Ramos (cell line): Measurements from ENCODE around the gene TAS2R9.
"Not testable (repeated sequence)": the region's sequence is repeated elsewhere in the genome, so short reads cannot be mapped to it uniquely, and the experiment has no call there.

Experiments
- in situ Hi-C: fragments of 300-500 bp; cut with MboI; formaldehyde crosslinking; loops from one replicate; pipeline ENCODE4 v1.14.3; 2022; ENCODE audit warnings: low sequenced_read_pairs; ENCODE audit not compliant: unreplicated experiment

TAS2R9 gene

GRCh38 chr12:10810068-10810467, at the start of gene TAS2R9:
Gene TAS2R9, minus strand, starts transcription at chr12:10810168. Its CDS starts 93 bp downstream, at chr12:10810075.
- in situ Hi-C loops = no loop called here

GRCh38 chr12:10855807-10856206, 45.8 kb upstream of the TAS2R9 start:
- in situ Hi-C loops = no loop called here

- in situ Hi-C loops = no loop called here
Measured at GRCh38 chr12:10853776-10854175, 43.8 kb upstream of the TAS2R9 start.

GRCh38 chr12:10851243-10851858, 41.4 kb upstream of the TAS2R9 start:
- in situ Hi-C loops = no loop called here

GRCh38 chr12:10849425-10849878, 39.5 kb upstream of the TAS2R9 start, which contains the start of gene PRR4:
Gene PRR4, minus strand, starts transcription at chr12:10849475. Its CDS starts 38 bp downstream, at chr12:10849437.
- in situ Hi-C loops = no loop called here

- in situ Hi-C loops = no loop called here
Measured at GRCh38 chr12:10847744-10848143, 37.8 kb upstream of the TAS2R9 start.

- in situ Hi-C loops = no loop called here
Measured at GRCh38 chr12:10842862-10843261, 32.9 kb upstream of the TAS2R9 start.

- in situ Hi-C loops = no loop called here
Measured at GRCh38 chr12:10838461-10838860, 28.5 kb upstream of the TAS2R9 start.

GRCh38 chr12:10829994-10830393, 20.0 kb upstream of the TAS2R9 start:
- in situ Hi-C loops = no loop called here

- in situ Hi-C loops = no loop called here
Measured at GRCh38 chr12:10826258-10826657, 16.3 kb upstream of the TAS2R9 start, which contains the start of gene TAS2R10. Gene TAS2R10, minus strand, starts transcription at chr12:10826358. Its CDS starts 89 bp downstream, at chr12:10826269.

- in situ Hi-C loops = no loop called here
Measured at GRCh38 chr12:10824957-10825356, 15.0 kb upstream of the TAS2R9 start.

- in situ Hi-C loops = no loop called here
Measured at GRCh38 chr12:10811883-10812536, 2.0 kb upstream of the TAS2R9 start.

GRCh38 chr12:10807186-10807585, 2.8 kb downstream of the TAS2R9 start, which contains the start of gene TAS2R8:
Gene TAS2R8, minus strand, starts transcription at chr12:10807286. Its CDS starts 306 bp downstream, at chr12:10806980.
- in situ Hi-C loops = no loop called here

GRCh38 chr12:10802587-10802986, 7.4 kb downstream of the TAS2R9 start, which contains the start of gene TAS2R7:
Gene TAS2R7, minus strand, starts transcription at chr12:10802627. Its CDS starts 57 bp downstream, at chr12:10802570.
- in situ Hi-C loops = no loop called here

- in situ Hi-C loops = no loop called here
Measured at GRCh38 chr12:10801741-10802140, 8.2 kb downstream of the TAS2R9 start.

- in situ Hi-C loops = no loop called here
Measured at GRCh38 chr12:10794222-10794621, 15.7 kb downstream of the TAS2R9 start.

- in situ Hi-C loops = not testable (repeated sequence)
Measured at GRCh38 chr12:10791769-10792168, 18.2 kb downstream of the TAS2R9 start.

GRCh38 chr12:10783252-10783651, 26.7 kb downstream of the TAS2R9 start:
- in situ Hi-C loops = no loop called here

GRCh38 chr12:10779103-10779502, 30.9 kb downstream of the TAS2R9 start:
- in situ Hi-C loops = loop anchor here (10.0 kb wide), 1 partner anchor 706 kb away; no protein-coding TSS in a partner anchor

GRCh38 chr12:10771132-10771733, 38.7 kb downstream of the TAS2R9 start:
- in situ Hi-C loops = loop anchor here (10.0 to 25.0 kb wide), 2 partner anchors 416 to 714 kb away; partner anchors contain the start of gene TAS2R42

- in situ Hi-C loops = loop anchor here (25.0 kb wide), 1 partner anchor 428 kb away; the partner anchor contains the start of gene TAS2R42
Measured at GRCh38 chr12:10759657-10760056, 50.3 kb downstream of the TAS2R9 start.
